GM12892 (cell line): ENCODE results near the gene ATG13.

Experiments
- POLR2A ChIP-seq: IDR thresholded peaks from 2 replicates; pipeline ENCODE4 v1.6.1; 2011; ENCODE audit warnings: low read depth, low read length, control low read depth
- POLR2AphosphoS5 ChIP-seq: IDR thresholded peaks from 2 replicates; pipeline ENCODE4 v1.6.1; 2011; ENCODE audit warnings: low read depth, low read length, control low read depth
- TAF1 ChIP-seq: IDR thresholded peaks from 2 replicates; pipeline ENCODE4 v1.6.1; 2011; ENCODE audit warnings: low read depth, mild to moderate bottlenecking, control low read depth, low read length, borderline replicate concordance

- TF ChIP-seq TAF1 (no peak), POLR2A (no peak), POLR2AphosphoS5 (no peak)
These were observed 14.3 kb downstream of the ATG13 start for GRCh38 chr11:46631676-46632075.
